GM19238 (cell line): ENCODE results near the gene SLAMF1.
"Not testable (repeated sequence)": the region's sequence is repeated elsewhere in the genome, so short reads cannot be mapped to it uniquely, and the experiment has no call there.

ENCODE experiments used
- DNase-seq: peaks from one replicate; pipeline ENCODE4 v3.0.0; 2011; ENCODE audit warnings: low spot score; ENCODE audit not compliant: insufficient read length

Gene SLAMF1

GRCh38 chr1:160605792-160606479, 40.9 kb downstream of the SLAMF1 start:
- DNase-seq = no peak

- no peak for DNase-seq
These were observed 41.6 kb downstream of the SLAMF1 start for GRCh38 chr1:160605205-160605604.

- DNase-seq = no peak
These were observed 49.1 kb downstream of the SLAMF1 start for GRCh38 chr1:160597705-160598104.

GRCh38 chr1:160597051-160597450, 49.8 kb downstream of the SLAMF1 start:
- DNase-seq = no peak

- DNase-seq = no peak
These were observed 56.4 kb downstream of the SLAMF1 start for GRCh38 chr1:160590488-160590887.

GRCh38 chr1:160588468-160588867, 58.4 kb downstream of the SLAMF1 start:
- DNase-seq = no peak

- no peak for DNase-seq
These were observed 62.1 kb downstream of the SLAMF1 start for GRCh38 chr1:160584784-160585183.

GRCh38 chr1:160582976-160583375, 63.9 kb downstream of the SLAMF1 start:
- not testable (repeated sequence) for DNase-seq

- DNase-seq = no peak
These were observed 64.9 kb downstream of the SLAMF1 start for GRCh38 chr1:160581961-160582360.

GRCh38 chr1:160580221-160580812, 66.5 kb downstream of the SLAMF1 start:
- DNase-seq = no peak

GRCh38 chr1:160579216-160579701, 67.6 kb downstream of the SLAMF1 start, which contains the start of gene CD84:
Gene CD84, minus strand, starts transcription at chr1:160579496. Its CDS starts 59 bp downstream, at chr1:160579437.
- DNase-seq = no peak

- no peak for DNase-seq
These were observed 68.2 kb downstream of the SLAMF1 start for GRCh38 chr1:160578525-160579191.

GRCh38 chr1:160578175-160578524, 68.7 kb downstream of the SLAMF1 start:
- DNase-seq = no peak

- DNase-seq = no peak
These were observed 69.2 kb downstream of the SLAMF1 start for GRCh38 chr1:160577671-160578070.

GRCh38 chr1:160576884-160577283, 70.0 kb downstream of the SLAMF1 start:
- no peak for DNase-seq

GRCh38 chr1:160576390-160576789, 70.5 kb downstream of the SLAMF1 start:
- DNase-seq = no peak

GRCh38 chr1:160575112-160575664, 71.7 kb downstream of the SLAMF1 start:
- DNase-seq = no peak

- DNase-seq = no peak
These were observed 76.0 kb downstream of the SLAMF1 start for GRCh38 chr1:160570840-160571239.

GRCh38 chr1:160569806-160570205, 77.0 kb downstream of the SLAMF1 start:
- no peak for DNase-seq

GRCh38 chr1:160567858-160568682, 78.8 kb downstream of the SLAMF1 start:
- no peak for DNase-seq

GRCh38 chr1:160567341-160567740, 79.5 kb downstream of the SLAMF1 start:
- DNase-seq = no peak
